Measurements from ENCODE around the gene ZBTB7C. TPM values are rescaled to one million over a fixed set of nuclear protein-coding genes. Genes with fewer than 3 reads are reported as not detected.

The ZBTB7C gene
- total RNA-seq, 2 experiments from 2014 or later = not detected

DNA sequence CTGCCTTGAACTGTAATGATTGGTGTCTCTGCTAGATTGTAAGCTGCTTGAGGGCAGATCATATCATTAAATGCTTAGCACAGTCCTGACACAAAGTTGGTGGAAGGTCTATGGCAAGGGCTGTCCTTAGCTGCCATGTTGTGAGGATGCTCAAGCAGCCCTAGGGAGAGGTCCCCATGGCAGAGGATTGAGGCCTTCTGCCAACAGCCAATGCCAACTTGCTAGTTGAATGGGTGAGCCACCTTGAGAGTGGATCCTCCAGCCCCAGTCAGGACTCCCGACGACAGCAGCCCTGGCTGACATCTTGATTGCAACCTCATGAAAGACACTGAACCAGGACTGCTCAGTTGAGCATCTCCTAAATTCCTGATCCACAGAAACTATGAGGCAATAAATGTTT, 363.4 kb downstream of the ZBTB7C start:
- ChIA-PET CTCF (ENCODE audit: unreplicated experiment) (no interaction called here), POLR2A (no interaction called here)
- H3K36me3 ChIP-seq (ENCODE audit: insufficient read depth, low read length) = no peaks in the 10 kb centered on the region
- H4K20me1 ChIP-seq (ENCODE audit: insufficient read depth, low read length) = no peaks in the 10 kb centered on the region
- H3K4me2 ChIP-seq (ENCODE audit: low read length) = no peak overlapping the region
- intact Hi-C loops (cut with micrococcal nuclease; ENCODE audit: unreplicated experiment) = no loop called here
- no peaks in the 10 kb centered on the region for H3K4me1 ChIP-seq (ENCODE audit: insufficient read depth, low read length, poor library complexity, severe bottlenecking)
- H3K27ac ChIP-seq (ENCODE audit: low read depth, low read length, poor library complexity, severe bottlenecking) = no peak overlapping the region
- no peaks in the 10 kb centered on the region for H3K9me2 ChIP-seq (ENCODE audit: insufficient read depth, low read length)
- H3K9me3 ChIP-seq (ENCODE audit: low read length) = no peaks in the 10 kb centered on the region
- no peak overlapping the region for H2AFZ ChIP-seq (ENCODE audit: low read length)
- BruUV-seq (replicated peaks) = no TSS peak
- DNase-seq (ENCODE audit: low spot score) = no peak
- no peak overlapping the region for H3K4me3 ChIP-seq (ENCODE audit: low read depth, low read length, poor library complexity, severe bottlenecking)
- no peak for TF ChIP-seq EZH2phosphoT487 (IDR thresholded peaks at IDR 0.05; ENCODE audit: borderline replicate concordance, low read depth, low read length)
- TF ChIP-seq, protein P1, sequence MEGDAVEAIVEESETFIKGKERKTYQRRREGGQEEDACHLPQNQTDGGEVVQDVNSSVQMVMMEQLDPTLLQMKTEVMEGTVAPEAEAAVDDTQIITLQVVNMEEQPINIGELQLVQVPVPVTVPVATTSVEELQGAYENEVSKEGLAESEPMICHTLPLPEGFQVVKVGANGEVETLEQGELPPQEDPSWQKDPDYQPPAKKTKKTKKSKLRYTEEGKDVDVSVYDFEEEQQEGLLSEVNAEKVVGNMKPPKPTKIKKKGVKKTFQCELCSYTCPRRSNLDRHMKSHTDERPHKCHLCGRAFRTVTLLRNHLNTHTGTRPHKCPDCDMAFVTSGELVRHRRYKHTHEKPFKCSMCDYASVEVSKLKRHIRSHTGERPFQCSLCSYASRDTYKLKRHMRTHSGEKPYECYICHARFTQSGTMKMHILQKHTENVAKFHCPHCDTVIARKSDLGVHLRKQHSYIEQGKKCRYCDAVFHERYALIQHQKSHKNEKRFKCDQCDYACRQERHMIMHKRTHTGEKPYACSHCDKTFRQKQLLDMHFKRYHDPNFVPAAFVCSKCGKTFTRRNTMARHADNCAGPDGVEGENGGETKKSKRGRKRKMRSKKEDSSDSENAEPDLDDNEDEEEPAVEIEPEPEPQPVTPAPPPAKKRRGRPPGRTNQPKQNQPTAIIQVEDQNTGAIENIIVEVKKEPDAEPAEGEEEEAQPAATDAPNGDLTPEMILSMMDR (conservative IDR thresholded peaks at IDR 0.05; ENCODE audit: low read length) = no peak
- no peaks in the 10 kb centered on the region for H3K79me2 ChIP-seq (ENCODE audit: insufficient read depth, low read depth, low read length)

DNA sequence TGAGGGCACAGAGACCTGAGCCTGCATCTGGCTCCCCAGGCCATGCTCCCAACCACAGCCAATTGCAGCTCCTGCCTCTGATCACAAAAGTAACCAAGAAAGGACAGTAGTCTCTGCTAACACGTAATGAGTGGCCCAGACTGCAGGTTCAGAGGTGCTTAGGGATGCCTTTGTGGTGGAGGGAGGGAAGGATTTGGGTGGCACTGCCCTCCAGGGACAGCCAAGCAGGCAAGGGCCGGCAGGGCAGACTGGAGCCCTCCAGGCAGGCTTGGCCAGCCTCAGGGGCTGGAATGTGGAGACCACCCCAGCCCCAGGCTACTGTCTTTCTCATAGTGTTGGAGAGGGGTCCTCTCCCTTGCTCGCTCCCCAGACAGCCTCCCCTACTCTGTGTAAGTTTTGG, 364.2 kb downstream of the ZBTB7C start:
- no peaks in the 10 kb centered on the region for H3K4me1 ChIP-seq (ENCODE audit: insufficient read depth, low read length, poor library complexity, severe bottlenecking)
- POLR2A ChIA-PET = no interaction called here
- CTCF ChIA-PET (ENCODE audit: unreplicated experiment) = no interaction called here
- H3K9me3 ChIP-seq (ENCODE audit: low read length) = no peaks in the 10 kb centered on the region
- TF ChIP-seq, protein P1 (conservative IDR thresholded peaks at IDR 0.05; ENCODE audit: low read length) = no peak
- no peak for TF ChIP-seq EZH2phosphoT487 (IDR thresholded peaks at IDR 0.05; ENCODE audit: borderline replicate concordance, low read depth, low read length)
- intact Hi-C loops (cut with micrococcal nuclease; ENCODE audit: unreplicated experiment) = no loop called here
- no peak overlapping the region for H3K27ac ChIP-seq (ENCODE audit: low read depth, low read length, poor library complexity, severe bottlenecking)
- H3K36me3 ChIP-seq (ENCODE audit: insufficient read depth, low read length) = no peaks in the 10 kb centered on the region
- H3K4me3 ChIP-seq (ENCODE audit: low read depth, low read length, poor library complexity, severe bottlenecking) = no peak overlapping the region
- H2AFZ ChIP-seq (ENCODE audit: low read length) = no peak overlapping the region
- H3K79me2 ChIP-seq (ENCODE audit: insufficient read depth, low read depth, low read length) = no peaks in the 10 kb centered on the region
- BruUV-seq (replicated peaks) = no TSS peak
- DNase-seq (ENCODE audit: low spot score) = no peak
- no peaks in the 10 kb centered on the region for H4K20me1 ChIP-seq (ENCODE audit: insufficient read depth, low read length)
- no peak overlapping the region for H3K4me2 ChIP-seq (ENCODE audit: low read length)
- no peaks in the 10 kb centered on the region for H3K9me2 ChIP-seq (ENCODE audit: insufficient read depth, low read length)

DNA sequence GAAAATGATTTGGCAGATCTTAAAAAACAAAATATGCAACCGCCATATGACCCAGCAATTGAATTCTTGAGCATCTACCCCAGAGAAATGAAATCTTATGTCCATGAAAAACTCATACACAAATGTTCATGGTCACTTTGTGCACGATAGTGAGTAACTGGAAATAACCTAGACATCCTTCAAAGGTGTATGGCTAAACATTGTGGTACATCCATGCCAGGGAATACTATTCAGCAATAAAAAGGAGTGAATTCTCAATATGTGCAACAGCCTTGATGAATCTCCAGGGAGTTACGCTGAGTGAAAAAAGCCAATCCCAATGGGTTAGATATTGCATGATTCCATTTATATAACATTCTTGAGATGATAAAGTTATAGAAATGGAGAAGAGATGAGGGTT, 366.0 kb downstream of the ZBTB7C start:
- Histone ChIP-seq H4K20me1 (ENCODE audit: insufficient read depth, low read length) (no peaks in the 10 kb centered on the region), H3K36me3 (ENCODE audit: insufficient read depth, low read length) (no peaks in the 10 kb centered on the region), H3K27ac (ENCODE audit: low read depth, low read length, poor library complexity, severe bottlenecking) (no peak overlapping the region), H3K4me3 (ENCODE audit: low read depth, low read length, poor library complexity, severe bottlenecking) (no peak overlapping the region), H3K9me2 (ENCODE audit: insufficient read depth, low read length) (no peaks in the 10 kb centered on the region), H3K4me1 (ENCODE audit: insufficient read depth, low read length, poor library complexity, severe bottlenecking) (no peaks in the 10 kb centered on the region), H2AFZ (ENCODE audit: low read length) (no peak overlapping the region), H3K9me3 (ENCODE audit: low read length) (no peaks in the 10 kb centered on the region), H3K4me2 (ENCODE audit: low read length) (no peak overlapping the region), H3K79me2 (ENCODE audit: insufficient read depth, low read depth, low read length) (no peaks in the 10 kb centered on the region)
- ChIA-PET POLR2A (interaction anchor here (0.6 kb wide), 1 partner anchor 184 kb away, joined by 5 read pairs; no protein-coding TSS in a partner anchor), CTCF (ENCODE audit: unreplicated experiment) (no interaction called here)
- DNase-seq (ENCODE audit: low spot score) = no peak
- TF ChIP-seq EZH2phosphoT487 (IDR thresholded peaks at IDR 0.05; ENCODE audit: borderline replicate concordance, low read depth, low read length) = no peak
- TF ChIP-seq, protein P1 (conservative IDR thresholded peaks at IDR 0.05; ENCODE audit: low read length) = no peak
- intact Hi-C loops (cut with micrococcal nuclease; ENCODE audit: unreplicated experiment) = no loop called here
- BruUV-seq (replicated peaks) = no TSS peak

All from OCI-LY7 (cell line).